ENCODE measurements around the gene SEC23IP. TPM values are rescaled to one million over a fixed set of nuclear protein-coding genes. Genes with fewer than 3 reads are reported as not detected.
"Not testable (repeated sequence)": the region's sequence is repeated elsewhere in the genome, so short reads cannot be mapped to it uniquely, and the experiment has no call there.

SEC23IP gene
- total RNA-seq, 3 donors from 2014 or later: 75.4 to 80.3 (median 80.2) TPM

- ATAC-seq (no peak), DNase-seq (no peak)
- H3K4me1 Mint-ChIP-seq (ENCODE audit: low read depth): peaks cover 56% of the 10 kb centered on the region
- H3K9me3 Mint-ChIP-seq: peaks cover 8% of the 10 kb centered on the region
- peaks cover 19% of the 10 kb centered on the region for H3K36me3 Mint-ChIP-seq (ENCODE audit: insufficient read depth)
- H3K27me3 Mint-ChIP-seq (ENCODE audit: low read depth): no peaks in the 10 kb centered on the region
- H3K4me3 Mint-ChIP-seq: no peak overlapping the region
Measured at GRCh38 chr10:119867317-119867716, 25.2 kb upstream of the SEC23IP start.

- H3K4me3 Mint-ChIP-seq: peak overlapping the region; percentile 91
- H3K4me1 Mint-ChIP-seq (ENCODE audit: low read depth): peaks cover 51% of the 10 kb centered on the region
- H3K9me3 Mint-ChIP-seq; DNase-seq; H3K27me3 Mint-ChIP-seq (ENCODE audit: low read depth); ATAC-seq: not testable (repeated sequence)
- peaks cover 13% of the 10 kb centered on the region for H3K36me3 Mint-ChIP-seq (ENCODE audit: insufficient read depth)
Measured at GRCh38 chr10:119869398-119869797, 23.1 kb upstream of the SEC23IP start.

DNA sequence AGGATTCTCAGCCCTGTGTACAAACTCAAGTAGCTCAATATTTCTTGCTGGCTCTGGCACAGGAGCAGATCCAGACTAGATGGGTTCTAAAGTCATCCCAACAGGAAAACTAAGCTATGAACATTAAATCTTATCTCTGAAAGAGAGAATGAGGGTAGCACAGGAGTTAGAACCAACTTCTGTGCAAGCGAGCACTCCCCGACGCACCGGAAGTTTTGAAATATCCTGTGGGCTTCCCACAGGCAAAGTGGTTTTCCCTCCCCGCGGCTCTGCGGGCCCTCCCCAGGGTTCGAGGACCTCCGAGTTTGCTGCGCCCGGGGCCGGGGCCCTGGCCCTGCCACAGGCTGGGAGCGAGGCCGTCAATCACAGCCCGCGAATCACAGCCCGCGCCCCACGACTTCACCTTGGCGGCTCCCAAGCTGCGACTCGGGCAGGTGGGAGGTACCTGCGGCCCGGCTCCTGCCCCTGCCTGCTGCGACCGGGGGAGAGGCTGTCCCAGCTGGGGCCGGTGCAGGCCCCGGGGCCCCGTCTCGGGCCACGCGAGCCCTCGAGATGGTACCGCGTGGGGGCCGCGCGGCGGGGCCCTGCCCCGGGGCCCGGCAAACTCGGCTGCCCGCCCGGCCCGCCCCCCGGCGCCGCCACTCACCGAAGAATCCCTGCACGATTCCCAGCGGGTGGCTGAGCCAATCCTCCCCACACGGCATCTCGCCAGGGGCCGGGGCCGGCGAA is 20.5 kb upstream of the SEC23IP start:
- Mint-ChIP-seq H3K27me3 (ENCODE audit: low read depth) (no peaks in the 10 kb centered on the region), H3K36me3 (ENCODE audit: insufficient read depth) (no peaks in the 10 kb centered on the region), H3K9me3 (no peaks in the 10 kb centered on the region), H3K4me1 (ENCODE audit: low read depth) (peaks cover 37% of the 10 kb centered on the region), H3K4me3 (peak overlapping the region; percentile 91)
- DNase-seq: peak; percentile 47
- peak; percentile 44 to 50 for ATAC-seq

DNA sequence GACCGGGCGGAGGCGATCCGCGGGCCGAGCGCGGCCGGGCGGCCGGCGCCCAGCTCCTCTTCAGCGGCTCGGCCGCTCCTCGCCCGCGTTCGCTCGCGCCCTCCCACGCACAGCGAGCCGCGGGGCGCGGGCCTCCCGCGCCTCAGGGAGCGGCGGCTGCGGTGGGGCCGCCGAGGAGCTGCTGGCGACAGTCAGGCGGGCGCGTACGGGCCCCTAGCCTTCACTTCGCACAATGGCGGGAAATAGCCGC is 20.0 kb upstream of the SEC23IP start, which contains the start of gene MCMBP:
MCMBP (minus strand) TSS at position 234 of the 250 bp plus-strand sequence. CDS start 259 bp downstream, outside the sequence.
- Mint-ChIP-seq H3K36me3 (ENCODE audit: insufficient read depth) (no peaks in the 10 kb centered on the region), H3K4me3 (peak within 1 kb of the TSS; percentile 91), H3K4me1 (ENCODE audit: low read depth) (peaks cover 35% of the 10 kb centered on the region), H3K27me3 (ENCODE audit: low read depth) (no peaks in the 10 kb centered on the region), H3K9me3 (no peaks in the 10 kb centered on the region)
- no peak for DNase-seq
- no peak for ATAC-seq

DNA sequence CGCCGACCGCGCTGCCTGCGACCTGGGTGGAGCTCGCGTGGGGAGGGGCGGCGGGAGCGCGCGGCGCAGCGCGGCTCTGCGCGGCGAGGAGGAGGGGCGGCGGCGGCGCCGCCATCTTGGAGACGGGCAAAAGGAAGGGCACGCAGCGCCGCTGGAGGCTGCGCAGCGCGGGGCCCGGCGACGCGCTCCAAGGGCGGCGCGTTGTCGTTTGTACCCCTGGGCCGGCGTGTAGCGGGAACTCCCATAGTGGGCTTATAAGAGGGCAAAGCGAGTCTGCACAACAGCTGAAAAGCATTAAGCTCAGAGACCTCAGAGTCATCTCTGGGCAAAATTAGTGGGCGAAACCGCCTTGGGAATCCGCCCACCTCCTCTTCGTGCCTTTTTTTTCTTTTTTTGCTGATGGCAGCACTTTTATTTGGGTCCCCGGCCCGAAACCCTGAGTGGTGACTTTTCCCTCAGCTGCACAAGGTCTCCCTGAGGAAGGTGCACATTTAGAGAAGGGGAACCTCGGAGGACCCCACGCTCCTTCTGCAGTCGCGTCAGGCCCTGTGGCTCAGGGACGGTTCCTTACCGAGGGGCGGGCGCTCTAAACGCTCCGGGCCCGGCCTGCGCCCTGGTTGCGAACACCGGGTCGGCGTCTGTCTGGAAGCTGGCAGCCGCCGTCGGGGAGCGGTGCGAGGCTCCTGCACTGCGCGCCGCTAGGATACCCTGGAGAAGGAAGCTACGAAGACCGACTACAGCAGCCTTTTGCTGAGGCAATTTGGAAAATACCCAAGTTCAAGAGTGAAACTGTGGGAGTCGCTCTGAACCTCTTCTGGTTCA is 19.5 kb upstream of the SEC23IP start:
- DNase-seq (peak; percentile 83), ATAC-seq (peak; percentile 94 to 95)
- no peaks in the 10 kb centered on the region for H3K9me3 Mint-ChIP-seq
- H3K4me3 Mint-ChIP-seq: peak overlapping the region; percentile 86
- peaks cover 32% of the 10 kb centered on the region for H3K4me1 Mint-ChIP-seq (ENCODE audit: low read depth)
- H3K36me3 Mint-ChIP-seq (ENCODE audit: insufficient read depth): no peaks in the 10 kb centered on the region
- H3K27me3 Mint-ChIP-seq (ENCODE audit: low read depth): no peaks in the 10 kb centered on the region

DNA sequence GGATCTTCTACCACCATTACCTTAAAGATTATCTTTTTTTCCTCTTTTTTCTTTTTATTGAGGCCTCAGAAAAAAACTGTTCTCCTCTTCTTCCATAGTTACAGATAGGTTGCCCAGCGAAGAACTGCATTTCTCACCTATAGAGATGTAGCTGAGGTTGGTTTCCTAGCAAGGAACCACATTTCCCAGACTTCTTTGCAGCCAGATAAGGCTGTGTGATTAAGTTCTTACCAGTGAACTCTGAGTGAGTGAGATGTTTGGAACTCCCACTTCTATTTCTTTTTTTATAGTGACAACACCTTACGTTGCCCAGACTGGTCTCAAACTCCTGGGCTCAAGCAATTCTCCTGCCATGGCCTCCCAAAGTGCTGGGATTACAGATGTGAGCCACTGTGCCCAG is 14.0 kb upstream of the SEC23IP start:
- no peak for ATAC-seq
- Mint-ChIP-seq H3K4me1 (ENCODE audit: low read depth) (peaks cover 6% of the 10 kb centered on the region), H3K4me3 (no peak overlapping the region)

GRCh38 chr10:119883901-119884611 is 8.5 kb upstream of the SEC23IP start:
- not testable (repeated sequence) for DNase-seq; H3K9me3 Mint-ChIP-seq; H3K4me1 Mint-ChIP-seq (ENCODE audit: low read depth); ATAC-seq; H3K36me3 Mint-ChIP-seq (ENCODE audit: insufficient read depth); H3K4me3 Mint-ChIP-seq; H3K27me3 Mint-ChIP-seq (ENCODE audit: low read depth)

More for the DNA sequence above, 14.0 kb upstream of the SEC23IP start:
- no peaks in the 10 kb centered on the region for H3K36me3 Mint-ChIP-seq (ENCODE audit: insufficient read depth)
- no peak for DNase-seq
- no peaks in the 10 kb centered on the region for H3K9me3 Mint-ChIP-seq
- no peaks in the 10 kb centered on the region for H3K27me3 Mint-ChIP-seq (ENCODE audit: low read depth)

DNA sequence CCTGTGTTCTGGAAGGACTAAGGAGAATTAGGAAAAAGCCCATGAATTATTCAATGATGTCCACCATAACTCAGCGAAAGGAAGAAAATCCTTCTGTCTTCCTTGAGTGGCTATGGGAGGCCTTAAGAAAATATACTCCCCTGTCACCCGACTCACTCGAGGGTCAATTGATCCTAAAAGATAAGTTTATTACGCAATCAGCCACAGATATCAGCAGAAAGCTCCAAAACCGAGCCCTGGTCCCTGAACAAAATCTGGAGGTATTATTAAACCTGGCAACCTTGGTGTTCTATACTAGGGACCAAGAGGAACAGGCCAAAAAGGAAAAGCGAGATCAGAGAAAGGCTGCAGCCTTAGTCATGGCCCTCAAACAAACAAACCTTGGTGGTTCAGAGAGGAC is 6.5 kb upstream of the SEC23IP start:
- not testable (repeated sequence) for ATAC-seq; H3K27me3 Mint-ChIP-seq (ENCODE audit: low read depth); H3K9me3 Mint-ChIP-seq; H3K36me3 Mint-ChIP-seq (ENCODE audit: insufficient read depth); DNase-seq; H3K4me3 Mint-ChIP-seq; H3K4me1 Mint-ChIP-seq (ENCODE audit: low read depth)

DNA sequence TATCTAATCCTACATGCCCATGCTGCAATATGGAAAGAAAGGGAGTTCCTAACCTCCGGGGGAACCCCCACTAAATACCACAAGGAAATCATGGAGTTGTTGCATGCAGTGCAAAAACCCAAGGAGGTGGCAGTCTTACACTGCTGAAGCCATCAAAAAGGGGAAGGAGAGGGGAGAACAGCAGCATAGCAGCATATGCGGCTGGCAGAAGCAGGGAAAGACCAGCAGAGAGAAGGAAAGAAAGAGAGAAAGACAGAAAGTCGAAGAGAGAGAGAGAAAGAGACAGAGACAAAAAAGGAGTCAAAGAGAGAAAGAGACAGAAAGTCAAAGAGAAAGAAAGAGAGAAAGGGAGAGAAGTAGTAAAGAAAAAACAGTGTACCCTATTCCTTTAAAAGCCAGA is 3.8 kb upstream of the SEC23IP start:
- H3K4me1 Mint-ChIP-seq (ENCODE audit: low read depth): peaks cover 12% of the 10 kb centered on the region
- H3K27me3 Mint-ChIP-seq (ENCODE audit: low read depth); ATAC-seq; H3K36me3 Mint-ChIP-seq (ENCODE audit: insufficient read depth); DNase-seq; H3K9me3 Mint-ChIP-seq; H3K4me3 Mint-ChIP-seq: not testable (repeated sequence)

GRCh38 chr10:119889201-119889600 is 3.3 kb upstream of the SEC23IP start:
- H3K9me3 Mint-ChIP-seq; ATAC-seq; DNase-seq; H3K4me3 Mint-ChIP-seq; H3K27me3 Mint-ChIP-seq (ENCODE audit: low read depth); H3K36me3 Mint-ChIP-seq (ENCODE audit: insufficient read depth): not testable (repeated sequence)
- peaks cover 16% of the 10 kb centered on the region for H3K4me1 Mint-ChIP-seq (ENCODE audit: low read depth)

DNA sequence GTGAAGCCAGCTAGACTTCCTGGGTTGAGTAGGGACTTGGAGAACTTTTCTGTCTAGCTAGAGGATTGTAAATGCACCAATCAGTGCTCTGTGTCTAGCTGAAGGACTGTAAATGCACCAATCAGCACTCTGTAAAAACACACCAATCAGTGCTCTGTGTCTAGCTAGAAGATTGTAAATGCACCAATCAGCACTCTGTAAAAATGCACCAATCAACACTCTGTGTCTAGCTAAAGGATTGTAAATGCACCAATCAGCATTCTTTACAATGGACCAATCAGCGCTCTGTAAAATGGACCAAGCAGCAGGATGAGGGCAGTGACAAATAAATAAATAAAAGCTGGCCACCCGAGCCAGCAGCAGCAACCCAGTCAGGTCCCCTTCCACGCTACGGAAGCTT is 2.2 kb upstream of the SEC23IP start:
- H3K9me3 Mint-ChIP-seq; H3K36me3 Mint-ChIP-seq (ENCODE audit: insufficient read depth); ATAC-seq; H3K27me3 Mint-ChIP-seq (ENCODE audit: low read depth); DNase-seq: not testable (repeated sequence)
- Mint-ChIP-seq H3K4me3 (peak overlapping the region; percentile 48), H3K4me1 (ENCODE audit: low read depth) (peaks cover 27% of the 10 kb centered on the region)

DNA sequence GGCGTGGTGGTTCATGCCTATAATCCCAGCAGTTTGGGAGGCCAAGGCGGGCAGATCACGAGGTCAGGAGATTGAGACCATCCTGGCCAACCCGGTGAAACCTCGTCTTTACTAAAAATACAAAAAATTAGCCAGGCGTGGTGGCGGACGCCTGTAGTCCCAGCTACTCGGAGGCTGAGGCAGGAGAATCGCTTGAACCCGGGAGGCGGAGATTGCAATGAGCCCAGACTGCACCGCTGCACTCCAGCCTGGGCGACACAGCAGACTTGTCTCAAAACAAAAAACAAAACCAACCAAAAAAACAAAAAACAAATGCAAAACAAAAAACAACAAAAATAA is 712 bp upstream of the SEC23IP start:
- H3K36me3 Mint-ChIP-seq (ENCODE audit: insufficient read depth): peaks cover 12% of the 10 kb centered on the region
- peak overlapping the region; percentile 95 for H3K4me3 Mint-ChIP-seq
- H3K27me3 Mint-ChIP-seq (ENCODE audit: low read depth); H3K9me3 Mint-ChIP-seq; ATAC-seq; DNase-seq: not testable (repeated sequence)
- peaks cover 42% of the 10 kb centered on the region for H3K4me1 Mint-ChIP-seq (ENCODE audit: low read depth)

DNA sequence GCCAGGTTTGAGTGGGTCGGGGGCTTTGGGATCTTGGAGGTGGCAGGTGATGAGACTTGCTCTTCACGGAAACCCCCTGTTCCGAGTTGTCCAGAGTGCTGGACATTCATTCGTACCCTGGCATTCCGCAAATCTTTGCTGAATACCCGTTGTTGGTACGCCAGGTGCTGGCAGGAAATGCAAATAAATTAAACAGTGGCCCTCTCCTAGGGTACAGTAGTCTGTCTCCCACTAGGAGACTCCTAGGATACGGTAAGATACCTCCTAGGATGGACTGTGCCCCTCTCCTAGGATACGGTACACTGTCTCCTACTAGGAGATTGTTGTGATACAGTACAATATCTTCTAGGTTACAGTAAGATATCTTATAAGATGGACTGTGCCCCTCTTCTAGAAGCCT is 544 bp downstream of the SEC23IP start:
- peaks cover 18% of the 10 kb centered on the region for H3K36me3 Mint-ChIP-seq (ENCODE audit: insufficient read depth)
- H3K4me1 Mint-ChIP-seq (ENCODE audit: low read depth): peaks cover 49% of the 10 kb centered on the region
- DNase-seq: no peak
- no peaks in the 10 kb centered on the region for H3K27me3 Mint-ChIP-seq (ENCODE audit: low read depth)
- H3K9me3 Mint-ChIP-seq: no peaks in the 10 kb centered on the region
- H3K4me3 Mint-ChIP-seq: peak overlapping the region; percentile 95
- no peak for ATAC-seq

DNA sequence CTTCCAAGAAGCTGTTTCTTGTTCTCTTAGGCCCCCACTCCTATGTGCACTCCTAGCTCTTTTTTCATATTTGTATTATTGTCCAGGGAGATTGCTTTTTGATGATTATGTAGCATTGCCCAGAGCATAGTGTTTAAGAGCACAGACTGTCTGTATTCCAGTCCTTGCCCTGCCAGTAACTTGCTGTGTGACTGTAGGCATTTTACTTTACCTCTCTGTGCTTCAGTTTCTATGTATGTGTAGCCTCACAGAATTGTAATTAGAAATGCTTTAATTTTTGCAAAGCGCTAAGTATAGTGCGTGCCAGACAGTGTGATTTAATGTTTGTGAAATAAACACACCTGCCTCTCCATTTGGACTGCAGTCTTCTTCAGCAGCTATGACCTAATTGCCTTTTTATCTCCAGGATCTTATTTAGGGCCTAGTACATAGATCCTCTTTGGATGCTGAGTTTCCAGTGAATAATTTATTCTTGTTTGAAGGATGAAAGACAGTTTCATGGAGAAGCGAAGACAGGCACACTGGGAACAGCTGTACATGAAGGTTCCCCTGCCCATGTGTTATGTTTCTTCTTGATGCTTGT is 1.4 kb downstream of the SEC23IP start:
- H3K4me1 Mint-ChIP-seq (ENCODE audit: low read depth): peaks cover 57% of the 10 kb centered on the region

More for the DNA sequence above, 1.4 kb downstream of the SEC23IP start:
- DNase-seq (no peak), ATAC-seq (no peak)
- Mint-ChIP-seq H3K27me3 (ENCODE audit: low read depth) (no peaks in the 10 kb centered on the region), H3K9me3 (no peaks in the 10 kb centered on the region), H3K4me3 (peak overlapping the region; percentile 95), H3K36me3 (ENCODE audit: insufficient read depth) (peaks cover 27% of the 10 kb centered on the region)
